T-helper 2 cell treated with Interferon-gamma antibody and Interleukin-4, amounts not matched to agents 100 ng/mL and 5 ng/mL, for 36 hours (primary cell): ENCODE results near the gene RPS6KA5. TPM values are rescaled to one million over a fixed set of nuclear protein-coding genes. Genes with fewer than 3 reads are reported as not detected.
"Not testable (repeated sequence)": the region's sequence is repeated elsewhere in the genome, so short reads cannot be mapped to it uniquely, and the experiment has no call there.

Source experiments
- intact Hi-C: fragments of 100-400 bp; cut with micrococcal nuclease; formaldehyde crosslinking; loops from one replicate; pipeline ENCODE4 v1.15.1; 2023
- total RNA-seq: library from RNA; stranded (reverse); gene quantifications from 2 replicates; pipeline ENCODE4 v1.2.3, GENCODE V29; 2022

The RPS6KA5 gene
- total RNA-seq, 1 donor from 2014 or later: 50.5 TPM

DNA sequence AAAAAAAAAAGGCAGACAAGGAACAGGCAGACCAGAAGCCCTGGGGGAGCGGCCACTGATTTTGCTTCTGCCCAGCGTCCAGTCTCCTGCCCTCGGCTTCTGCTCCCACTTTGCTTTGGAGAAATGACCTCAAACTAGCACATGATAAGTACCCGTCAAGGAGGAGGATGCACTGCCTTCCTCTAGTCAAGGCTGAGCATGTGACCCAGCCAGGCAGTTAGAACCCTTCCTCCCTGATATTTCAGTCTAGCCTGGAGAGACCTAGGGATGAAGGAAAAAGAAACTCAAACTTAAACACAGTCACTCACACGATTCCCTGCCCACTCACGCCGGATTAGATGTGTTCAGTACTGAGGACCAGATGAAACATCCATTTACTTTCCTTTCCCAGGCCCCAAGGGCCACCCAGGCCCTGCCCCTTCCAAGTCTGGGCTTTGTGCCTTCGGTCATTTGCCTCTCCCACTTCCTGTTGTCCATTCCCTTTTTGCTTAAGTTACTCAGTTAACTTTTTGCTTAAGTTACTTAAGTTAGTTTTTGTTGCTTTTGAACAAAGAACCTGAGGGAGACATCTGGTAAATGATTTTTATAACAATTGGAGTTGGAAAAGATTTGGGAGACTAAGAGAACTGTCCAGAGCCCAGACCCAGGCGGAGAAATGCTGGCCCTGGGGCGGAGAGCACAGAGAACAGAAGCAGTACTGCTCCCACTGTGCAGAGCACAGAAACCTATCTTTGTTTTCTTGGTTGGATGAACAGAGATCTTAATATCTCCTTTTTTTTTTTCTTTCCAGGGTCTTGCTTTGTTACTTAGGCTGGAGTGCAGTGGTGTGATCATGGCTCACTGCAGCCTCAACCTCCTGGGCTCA is 221.2 kb downstream of the RPS6KA5 start:
- intact Hi-C loops: no loop called here

DNA sequence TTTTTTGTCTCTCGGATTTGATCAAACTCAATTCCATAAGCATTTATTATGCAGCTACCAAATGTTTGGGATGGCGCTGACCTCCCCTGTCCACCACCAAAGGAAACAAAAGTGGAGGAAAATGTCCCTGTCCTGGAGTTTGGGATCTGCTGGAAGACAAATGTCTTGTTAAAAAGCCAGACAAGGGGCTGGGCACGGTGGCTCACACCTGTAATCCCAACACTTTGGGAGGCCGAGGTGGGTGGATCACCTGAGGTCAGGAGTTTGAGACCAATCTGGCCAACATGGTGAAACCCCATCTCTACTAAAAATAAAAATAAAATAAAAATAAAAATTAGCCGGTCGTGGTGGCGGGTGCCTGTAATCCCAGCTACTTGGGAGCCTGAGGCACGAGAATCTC is 221.9 kb downstream of the RPS6KA5 start:
- intact Hi-C loops: not testable (repeated sequence)

DNA sequence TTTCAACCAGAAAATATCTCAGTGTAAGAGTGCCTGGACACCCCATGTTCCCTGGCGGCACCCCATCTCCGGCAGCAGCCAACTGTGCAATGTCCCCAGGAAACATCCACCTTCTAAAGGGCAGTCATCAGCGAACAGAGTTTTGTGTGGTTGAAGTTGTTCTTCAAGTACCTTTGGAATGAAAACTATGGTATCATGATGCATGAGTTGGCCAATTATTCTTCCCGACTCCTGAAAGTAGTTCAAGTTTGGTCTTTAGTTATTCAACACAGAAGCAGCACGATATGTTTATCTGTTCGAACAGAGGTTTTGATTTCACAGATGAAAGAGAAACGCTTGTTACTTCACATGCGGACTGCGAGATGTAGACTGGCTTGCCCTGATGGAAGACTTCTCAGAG is 223.1 kb downstream of the RPS6KA5 start:
- intact Hi-C loops: no loop called here

DNA sequence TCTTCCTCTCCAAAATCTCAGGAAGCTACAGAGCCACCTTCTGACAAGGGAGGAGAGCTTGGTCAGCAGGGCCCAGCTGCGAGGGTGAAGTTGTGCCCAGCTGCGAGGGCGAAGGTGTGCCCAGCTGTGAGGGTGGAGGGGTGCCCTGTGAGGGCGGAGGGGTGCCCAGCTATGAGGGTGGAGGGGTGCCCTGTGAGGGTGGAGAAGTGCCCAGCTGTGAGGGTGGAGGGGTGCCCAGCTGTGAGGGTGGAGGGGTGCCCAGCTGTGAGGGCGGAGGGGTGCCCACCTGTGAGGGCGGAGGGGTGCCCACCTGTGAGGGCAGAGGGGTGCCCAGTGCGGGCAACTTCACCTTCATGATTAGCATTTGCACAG is 223.8 kb downstream of the RPS6KA5 start:
- intact Hi-C loops: no loop called here

DNA sequence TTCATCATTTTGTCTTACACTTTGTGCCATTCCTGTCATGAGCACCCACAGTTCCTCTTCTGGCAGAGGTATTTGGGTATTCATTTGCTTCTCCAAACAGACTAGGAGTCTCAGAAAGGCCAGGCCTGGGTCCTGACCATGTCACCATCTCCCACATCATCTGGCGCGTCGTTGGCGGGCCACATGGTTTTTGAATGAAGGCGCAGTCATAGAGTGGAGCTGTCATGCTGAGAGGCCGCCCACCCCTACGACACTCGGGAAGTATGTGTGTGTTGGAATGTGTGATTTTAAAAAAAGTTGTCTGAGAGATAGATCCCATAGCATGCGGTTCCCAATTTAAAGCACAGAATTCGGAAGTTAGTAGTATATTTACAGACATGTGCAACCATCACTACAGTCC is 228.6 kb downstream of the RPS6KA5 start:
- intact Hi-C loops: no loop called here

DNA sequence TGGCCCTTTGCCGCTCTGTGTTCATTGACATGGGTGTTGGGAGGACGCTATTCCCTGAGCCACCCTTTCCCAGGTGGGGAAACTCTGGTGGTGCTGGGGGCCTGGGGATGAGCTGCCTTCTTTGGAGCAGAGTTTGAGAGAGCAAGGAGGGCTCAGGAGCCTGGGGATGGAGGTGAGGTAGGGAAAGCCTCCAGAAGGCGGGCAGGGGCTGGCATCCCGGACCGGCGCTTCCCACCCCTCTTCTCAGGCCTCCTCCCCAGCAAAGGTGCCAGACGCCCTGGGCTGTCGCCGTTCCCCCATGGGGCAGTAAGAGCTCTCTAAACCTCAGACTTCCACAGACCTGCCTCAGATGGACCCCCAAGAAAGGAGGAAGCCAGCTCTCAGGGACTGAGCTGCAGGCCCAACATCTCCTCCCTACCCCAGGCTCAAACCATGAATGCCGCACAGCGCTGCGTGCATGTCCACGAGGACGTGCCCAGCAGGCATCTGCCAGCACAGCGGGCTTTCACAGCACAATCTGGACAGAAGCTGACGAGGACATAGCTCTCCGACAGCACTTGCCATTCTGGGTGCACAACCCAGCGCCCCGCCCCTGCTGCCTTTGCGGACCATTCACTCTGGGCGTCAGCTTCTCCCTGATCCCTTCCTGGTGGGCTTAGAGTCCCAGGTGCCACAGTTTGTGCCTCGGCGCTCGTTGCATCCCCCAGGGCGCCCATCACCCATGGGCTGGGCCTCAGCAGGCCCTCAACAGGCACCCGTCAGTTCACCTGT is 229.3 kb downstream of the RPS6KA5 start:
- intact Hi-C loops: no loop called here

DNA sequence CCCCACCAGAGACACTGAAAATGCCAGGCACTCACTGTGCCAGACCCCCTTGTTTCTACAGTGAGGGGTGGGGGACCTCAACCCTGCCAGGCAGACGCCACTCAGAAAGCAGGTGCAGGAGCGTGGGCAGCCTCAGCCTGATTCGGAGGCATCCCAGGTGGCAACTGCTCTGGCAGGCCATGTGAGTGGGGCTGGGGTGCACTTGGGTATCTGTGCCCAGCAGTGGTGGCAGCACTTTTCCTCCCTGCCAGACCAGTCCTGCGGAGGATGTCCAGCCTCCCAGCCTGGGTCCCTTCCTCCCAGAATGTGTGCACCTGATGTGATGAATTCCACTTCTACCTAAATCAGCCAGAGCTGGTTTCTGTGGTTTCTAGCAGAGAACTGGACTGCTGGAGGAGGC is 230.8 kb downstream of the RPS6KA5 start:
- intact Hi-C loops: loop anchor here (2.0 to 10.0 kb wide), 3 partner anchors 231 to 445 kb away; partner anchors contain the start of gene RPS6KA5

DNA sequence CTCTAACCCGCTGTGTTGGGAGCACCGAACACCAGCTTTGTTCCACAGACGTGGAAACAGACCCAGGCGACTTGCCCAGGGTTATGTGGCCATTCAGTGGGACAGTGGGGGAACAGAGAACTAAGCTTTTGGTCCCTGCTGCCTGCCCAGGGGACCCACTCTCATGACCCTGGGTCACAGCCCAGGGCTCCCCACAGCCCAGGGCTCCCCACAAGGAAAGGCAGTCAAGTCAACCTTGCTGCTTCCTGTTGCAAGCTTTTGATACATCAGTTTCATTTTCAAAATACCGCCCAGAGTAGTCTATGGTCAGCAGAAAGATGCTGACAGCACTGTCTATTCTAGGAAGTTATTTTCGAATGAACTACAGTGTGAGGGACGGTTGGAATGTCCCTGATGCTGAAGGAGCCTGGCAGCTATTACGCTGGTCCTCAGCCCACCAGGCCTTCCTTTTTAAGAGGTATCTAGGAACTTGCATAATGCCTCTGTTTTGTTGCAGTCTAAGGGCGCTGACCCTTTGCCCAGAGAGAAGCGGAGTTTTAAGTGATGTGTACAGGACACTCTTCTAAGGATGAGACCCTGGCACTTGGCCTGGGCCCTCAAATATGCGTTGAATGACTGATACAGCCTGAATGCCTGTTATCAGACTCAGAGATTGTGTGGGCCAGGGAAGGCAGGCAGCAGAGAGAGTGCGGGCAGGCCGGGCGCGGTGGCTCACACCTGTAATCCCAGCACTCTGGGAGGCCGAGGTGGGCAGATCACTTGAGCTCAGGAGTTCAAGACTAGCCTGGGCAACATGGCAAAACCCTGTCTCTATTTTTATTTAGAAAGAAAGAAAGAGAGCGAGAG is 231.6 kb downstream of the RPS6KA5 start:
- intact Hi-C loops: loop anchor here (1.0 to 10.0 kb wide), 7 partner anchors 71 to 444 kb away; partner anchors contain the start of gene RPS6KA5

DNA sequence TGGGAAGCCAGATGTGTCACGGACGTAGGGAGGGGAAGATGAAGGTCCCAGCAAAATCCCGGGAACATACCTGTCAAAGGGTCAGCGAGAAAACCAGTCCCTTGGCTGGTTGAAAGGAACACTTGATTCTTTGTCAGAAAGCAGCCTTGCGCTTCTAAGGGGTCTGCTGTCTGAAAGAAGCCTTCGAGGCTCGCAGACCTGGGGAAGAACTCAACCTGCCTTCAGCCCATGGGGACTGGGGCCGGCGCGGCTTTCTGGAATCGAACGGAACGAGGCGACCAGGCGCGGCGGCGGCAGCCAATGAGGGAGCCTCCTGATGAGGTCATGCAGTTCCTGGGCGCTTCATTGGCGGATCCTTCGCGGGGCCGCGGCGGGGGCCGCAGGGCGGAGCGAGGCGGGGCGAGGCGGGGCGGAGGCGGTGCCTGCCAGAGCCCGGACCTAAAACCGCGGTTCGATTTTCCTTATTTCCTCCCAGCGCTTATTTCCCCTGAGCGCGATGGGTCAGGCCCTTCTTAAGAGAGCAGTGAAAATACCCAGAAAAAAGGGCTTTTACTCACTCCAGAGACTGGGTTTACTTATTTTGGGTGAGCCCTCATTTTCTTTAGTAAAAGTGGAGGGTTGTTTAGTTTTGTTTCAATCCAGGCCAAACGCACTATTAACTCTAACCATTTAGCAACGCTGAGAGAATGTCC is 232.4 kb downstream of the RPS6KA5 start:
- intact Hi-C loops: loop anchor here (1.0 to 10.0 kb wide), 7 partner anchors 70 to 443 kb away; partner anchors contain the start of gene RPS6KA5

DNA sequence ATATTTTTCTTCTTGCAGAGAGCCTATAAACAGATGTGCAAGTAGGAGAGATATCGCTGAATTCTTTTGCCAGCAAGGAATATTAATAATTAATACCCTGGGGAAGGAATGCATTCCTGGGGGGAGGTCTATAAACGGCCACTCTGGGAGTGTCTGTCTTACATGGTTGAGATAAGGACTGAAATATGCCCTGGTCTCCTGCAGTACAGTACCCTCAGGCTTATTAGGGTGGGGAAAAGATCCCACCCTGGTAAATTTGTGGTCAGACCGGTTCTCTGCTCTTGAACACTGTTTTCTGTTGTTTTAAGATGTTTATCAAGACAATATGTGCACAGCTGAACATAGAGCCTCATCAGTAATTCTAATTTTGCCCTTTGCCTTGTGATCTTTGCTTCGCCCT is 236.9 kb downstream of the RPS6KA5 start:
- intact Hi-C loops: loop anchor here (10.0 kb wide), 2 partner anchors 351 to 439 kb away; no protein-coding TSS in a partner anchor

DNA sequence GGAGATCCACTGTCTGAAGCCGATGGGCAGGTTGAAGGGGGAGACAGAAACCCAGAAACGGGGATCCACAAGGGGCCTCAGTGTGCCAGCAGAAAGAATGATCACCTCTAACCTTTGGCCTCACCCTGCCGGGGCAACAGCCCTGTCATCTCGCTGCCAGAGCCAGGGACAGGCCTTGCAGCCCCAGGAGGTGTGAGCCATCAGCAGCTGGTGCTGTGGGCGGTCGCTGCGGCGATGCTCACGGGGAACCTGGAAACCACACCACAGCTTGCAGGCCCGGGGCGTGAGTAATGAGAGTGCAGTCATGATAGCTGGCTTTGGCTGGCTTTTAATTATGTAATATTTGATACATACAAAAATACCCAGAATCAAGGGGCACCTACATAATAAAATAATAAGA is 239.5 kb downstream of the RPS6KA5 start:
- intact Hi-C loops: loop anchor here (10.0 kb wide), 2 partner anchors 354 to 436 kb away; no protein-coding TSS in a partner anchor

DNA sequence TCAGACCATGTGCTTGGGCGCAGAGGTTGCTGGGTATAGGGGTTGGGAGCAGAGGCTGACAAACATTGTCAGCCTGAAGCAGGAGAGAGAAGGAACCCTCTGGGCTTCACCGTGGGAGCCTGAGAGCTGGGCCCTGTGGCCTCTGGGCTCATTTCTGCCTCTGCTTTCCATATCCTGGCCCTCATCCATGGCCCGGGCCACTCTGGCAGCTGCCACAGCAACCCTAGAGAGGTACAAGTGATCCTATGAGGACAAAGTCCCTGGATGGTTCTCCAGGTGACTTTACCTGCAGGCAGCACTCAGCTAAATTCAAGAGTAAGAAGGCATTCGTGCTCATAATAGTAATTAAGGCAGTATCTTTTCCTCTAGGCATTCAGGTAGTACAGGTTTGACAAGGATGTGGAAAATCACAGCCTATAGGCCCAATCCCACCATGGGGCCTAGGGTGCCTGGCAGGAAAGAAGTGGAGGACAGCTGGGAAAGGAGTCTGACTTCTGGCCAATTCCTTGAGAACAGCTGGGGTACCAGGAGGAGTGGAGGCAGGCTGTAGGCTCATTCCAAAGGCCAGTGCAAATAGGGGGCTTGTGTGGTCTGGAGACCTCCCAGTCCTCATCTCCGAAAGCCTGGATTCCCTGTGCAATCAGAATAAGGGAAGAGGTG is 240.6 kb downstream of the RPS6KA5 start:
- intact Hi-C loops: loop anchor here (10.0 kb wide), 2 partner anchors 355 to 435 kb away; no protein-coding TSS in a partner anchor

DNA sequence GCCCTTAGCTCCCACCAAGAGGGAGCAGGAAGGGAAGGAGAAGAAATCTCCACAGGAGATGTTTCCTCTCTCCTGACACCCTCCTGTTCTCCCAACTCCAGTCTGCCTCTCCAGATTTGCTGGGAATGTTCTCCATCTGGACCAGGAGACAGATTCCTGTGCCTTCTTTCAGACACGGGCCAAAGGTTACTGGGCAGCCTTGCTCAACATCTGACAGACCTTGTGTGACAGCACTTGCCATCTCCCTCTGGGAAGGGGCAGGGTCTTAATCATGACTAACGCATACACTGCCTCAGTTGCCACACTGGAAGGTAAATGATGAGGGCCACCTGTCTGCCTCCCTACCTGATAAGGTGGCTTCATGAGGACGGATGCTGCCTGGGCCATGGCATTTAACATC is 241.7 kb downstream of the RPS6KA5 start:
- intact Hi-C loops: no loop called here

DNA sequence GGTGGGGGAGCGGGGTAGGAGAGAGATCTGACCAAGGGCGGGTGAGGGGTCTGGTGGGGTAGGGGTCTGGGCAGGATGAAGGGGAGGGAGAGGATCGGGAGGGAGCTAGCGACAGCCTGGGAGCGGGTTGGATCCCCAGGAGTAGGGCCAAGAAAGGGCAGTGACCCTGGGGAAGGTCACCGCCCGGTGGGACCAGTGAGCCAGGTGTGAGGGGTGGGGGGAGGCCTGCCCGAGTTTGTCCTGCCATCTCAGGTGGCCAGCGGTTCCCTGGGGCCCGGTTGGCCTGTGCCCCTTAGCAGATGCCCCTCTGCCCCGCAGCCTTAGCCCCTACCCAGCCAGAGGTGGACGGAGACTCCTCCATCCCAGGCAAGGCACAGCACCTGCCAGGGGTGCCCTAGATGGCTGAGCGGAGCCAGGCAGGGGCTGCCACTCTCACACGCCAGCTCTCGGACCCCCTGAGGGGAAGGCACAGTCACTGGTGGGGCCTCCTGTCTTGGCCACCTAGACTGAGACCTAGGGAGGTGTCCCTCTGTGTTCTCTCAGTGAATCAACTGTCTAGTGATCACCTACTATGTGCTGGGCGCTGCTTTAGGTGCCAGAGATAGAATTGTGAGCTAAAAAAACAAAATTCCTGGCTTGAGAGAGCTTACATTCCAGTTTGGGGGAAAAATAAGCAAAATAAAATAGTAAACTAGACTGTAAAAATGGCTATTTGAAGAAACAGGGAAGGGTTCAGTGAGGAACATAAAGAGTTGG is 243.6 kb downstream of the RPS6KA5 start:
- intact Hi-C loops: no loop called here

DNA sequence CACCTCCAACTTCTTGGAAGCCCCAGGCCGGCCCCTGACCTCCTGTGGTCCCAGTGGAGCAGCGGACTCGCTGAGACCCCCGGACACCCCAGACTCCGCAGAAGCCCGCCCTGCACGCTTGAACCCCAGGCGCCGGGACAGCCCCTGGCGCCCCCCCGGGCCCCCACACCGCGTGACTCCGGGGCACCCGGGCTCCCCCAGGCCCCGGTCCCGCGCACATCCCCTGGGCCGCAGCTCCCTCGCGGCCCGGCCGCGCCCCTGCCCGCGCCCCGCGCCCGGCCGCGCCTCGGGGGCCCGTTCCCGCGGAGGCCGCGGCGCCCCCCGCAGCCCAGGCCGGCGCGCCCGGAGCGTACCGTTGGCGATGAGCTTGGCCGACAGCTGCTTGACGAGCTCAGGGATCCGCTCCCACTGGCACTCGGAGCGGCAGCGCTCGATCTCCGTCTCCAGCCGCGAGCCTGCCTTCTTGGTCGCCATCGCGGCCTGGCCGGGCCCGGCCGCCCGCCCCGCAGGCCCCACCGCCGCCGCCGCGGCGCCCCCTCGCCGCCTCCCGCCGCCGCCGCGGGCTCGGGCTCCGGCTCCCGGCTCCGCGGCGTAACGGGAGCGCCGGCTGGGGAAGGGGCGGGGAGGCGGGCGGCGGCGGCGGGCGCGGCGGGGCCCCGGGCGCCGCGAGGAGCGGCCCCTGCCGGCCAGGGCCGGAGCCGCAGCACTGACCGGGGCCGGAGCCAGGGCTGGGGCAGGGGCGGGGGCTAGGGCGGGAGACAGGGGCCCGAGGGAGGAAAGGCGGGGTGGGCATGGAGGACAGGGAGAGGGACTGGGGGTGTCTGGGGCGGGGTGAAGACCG is 244.4 kb downstream of the RPS6KA5 start, which contains the start of gene TTC7B:
TSS of gene TTC7B (minus strand) at position 609 of the 841 bp plus-strand sequence. CDS start at position 474, 135 bp downstream.
- intact Hi-C loops: no loop called here

DNA sequence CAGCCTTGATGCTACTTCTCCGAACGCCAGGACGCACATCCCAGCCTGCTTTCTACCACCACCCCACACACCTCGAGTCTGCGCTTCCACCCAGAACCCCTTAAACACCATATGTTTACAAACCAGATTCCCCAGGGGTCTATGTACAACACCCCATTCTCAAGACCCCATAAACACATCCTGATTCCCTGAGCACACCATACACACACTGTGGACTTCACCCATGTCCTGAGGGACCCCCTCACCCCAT is 244.9 kb downstream of the RPS6KA5 start:
- intact Hi-C loops: no loop called here

DNA sequence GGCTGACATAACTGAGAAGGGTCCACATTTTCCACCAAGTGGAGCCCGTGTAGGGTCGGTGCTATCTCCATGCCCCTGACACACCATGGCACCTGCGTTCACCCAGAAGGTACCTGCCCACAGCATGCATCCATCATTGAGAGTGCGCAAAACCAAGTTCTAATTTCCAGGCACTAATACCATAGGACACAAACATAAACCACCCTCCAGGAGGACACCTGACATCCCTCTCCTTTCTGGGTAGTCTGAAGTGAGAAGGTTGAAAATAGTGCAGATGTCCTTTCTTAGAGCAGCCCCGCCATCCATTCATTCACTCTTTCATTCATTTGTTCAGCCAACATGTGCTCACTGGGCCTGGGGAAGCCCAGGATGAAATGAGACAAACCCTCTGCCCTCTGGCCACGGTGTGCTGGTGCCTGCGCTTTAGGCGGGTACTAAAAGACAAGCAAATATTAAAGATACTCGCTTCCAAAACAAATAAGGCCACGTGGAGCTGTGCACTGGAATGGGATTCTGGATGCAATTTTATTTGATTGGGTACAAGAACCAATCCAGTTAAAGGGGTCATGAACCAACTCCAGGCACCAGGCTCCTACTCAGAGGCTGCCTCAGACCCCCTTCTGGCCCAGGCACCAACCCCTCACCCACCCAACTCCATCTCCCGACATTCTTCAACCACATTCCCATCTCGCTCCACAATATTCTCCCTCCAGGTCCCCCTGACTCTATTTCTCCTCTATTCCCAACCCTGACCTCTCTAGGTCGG is 245.5 kb downstream of the RPS6KA5 start:
- intact Hi-C loops: no loop called here

DNA sequence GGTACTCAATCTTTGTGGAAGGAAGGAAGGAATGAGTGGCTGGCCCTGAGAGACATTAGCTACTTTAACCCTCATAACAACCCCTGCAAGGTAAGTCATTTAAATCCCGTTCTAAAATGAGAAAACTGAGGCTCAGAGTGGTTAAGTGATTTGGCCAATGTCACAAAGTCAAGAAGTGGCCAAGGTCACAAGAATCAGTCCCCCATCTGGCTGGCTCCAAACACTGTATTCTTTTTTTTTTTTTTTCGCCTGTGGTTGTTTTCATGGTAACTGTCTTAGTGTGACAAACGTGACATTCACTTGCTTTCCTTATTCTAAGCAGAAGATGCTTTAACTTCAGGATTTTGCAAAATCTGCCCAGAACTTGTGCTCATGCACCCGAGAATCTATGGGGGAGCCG is 247.0 kb downstream of the RPS6KA5 start:
- intact Hi-C loops: no loop called here
